Hepatocyte (in vitro differentiated cells): Measurements from ENCODE around the gene NDST1.

Experiments
- CTCF ChIP-seq: fragments of 200-600 bp; sonication (generic); IDR thresholded peaks from 2 replicates; pipeline ENCODE4 v1.5.1; 2016; ENCODE audit warnings: antibody characterized with exemption, mild to moderate bottlenecking; ENCODE audit not compliant: poor library complexity
- EZH2 ChIP-seq: fragments of 200-600 bp; sonication (generic); IDR thresholded peaks from 2 replicates; pipeline ENCODE4 v1.6.1; 2016; ENCODE audit warnings: antibody characterized with exemption, mild to moderate bottlenecking, borderline replicate concordance
- EZH2phosphoT487 ChIP-seq: fragments of 200-600 bp; sonication (generic); IDR thresholded peaks from one replicate; pipeline ENCODE4 v1.6.1; 2018; ENCODE audit warnings: antibody characterized with exemption, mild to moderate bottlenecking, low read depth, moderate library complexity; ENCODE audit not compliant: unreplicated experiment, severe bottlenecking

DNA sequence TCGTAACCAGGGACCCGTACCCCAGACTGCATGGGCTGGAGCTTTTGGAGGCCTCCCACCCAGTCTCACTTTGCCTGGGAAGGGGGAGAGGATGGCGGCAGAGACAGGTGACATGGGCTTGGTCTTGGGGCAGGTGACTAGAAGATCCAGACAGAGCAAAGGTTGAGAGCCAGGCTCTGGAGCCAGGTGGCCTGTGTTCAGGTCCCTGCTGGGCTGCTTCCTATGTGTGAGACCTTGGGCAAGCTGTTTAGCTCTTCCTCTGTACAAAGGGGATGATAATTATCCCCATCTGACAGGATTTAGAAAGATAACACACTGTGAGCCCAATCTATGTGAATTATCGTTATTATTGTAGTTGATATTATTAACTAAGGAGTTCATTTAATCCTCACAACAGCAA, 16.1 kb upstream of the NDST1 start:
- TF ChIP-seq CTCF (no peak), EZH2phosphoT487 (no peak), EZH2 (no peak)
